Esophagus muscularis mucosa (tissue), 4 donors: Measurements from ENCODE around the gene CIAO2A.

Experiments
- CTCF ChIP-seq, 3 experiments: fragments of 200-600 bp in 2 of 3; fragments of 450-650 bp in 1 of 3; sonication (generic) in 2 of 3; IDR thresholded peaks; one replicate each; pipeline ENCODE4 v1.5.1; 2017 to 2019; ENCODE audit warnings: antibody characterized with exemption in 3 of 3, mild to moderate bottlenecking in 2 of 3, moderate library complexity in 1 of 3
- EP300 ChIP-seq: sonication (generic); formaldehyde crosslinking; IDR thresholded peaks from one replicate; pipeline ENCODE4 v1.6.1; 2017; ENCODE audit warnings: antibody characterized with exemption
- POLR2A ChIP-seq: fragments of 450-650 bp; IDR thresholded peaks from one replicate; pipeline ENCODE4 v1.6.1; 2017; ENCODE audit warnings: antibody characterized with exemption, moderate library complexity, mild to moderate bottlenecking, low read depth
- POLR2AphosphoS5 ChIP-seq, 2 donors: sonication (generic); formaldehyde crosslinking; IDR thresholded peaks; one replicate each; pipeline ENCODE4 v1.6.1; 2017; ENCODE audit warnings: antibody characterized with exemption in 2 of 2

GRCh38 chr15:64112073-64112772 is 18.6 kb upstream of the CIAO2A start:
- no peak for TF ChIP-seq EP300
- TF ChIP-seq CTCF (IDR thresholded peaks at IDR 0.05) = no peak
- no peak for TF ChIP-seq POLR2A
- TF ChIP-seq POLR2AphosphoS5 (IDR thresholded peaks at IDR 0.05) = no peak
